ENCODE results near the gene BPTF.
"Not testable (repeated sequence)": the region's sequence is repeated elsewhere in the genome, so short reads cannot be mapped to it uniquely, and the experiment has no call there.

The BPTF gene

GRCh38 chr17:67833134-67833533 lies 7.8 kb downstream of the BPTF start:
- in situ Hi-C loops (cut with HindIII; ENCODE audit: low pct_ligation_motif_present, low pct_unique_long_range_greater_than_20kb, low sequenced_read_pairs), result no loop called here
- no peak for DNase-seq

GRCh38 chr17:67833946-67834631 lies 8.8 kb downstream of the BPTF start:
- in situ Hi-C loops (cut with HindIII; ENCODE audit: low pct_ligation_motif_present, low pct_unique_long_range_greater_than_20kb, low sequenced_read_pairs), result no loop called here
- no peak for DNase-seq

- in situ Hi-C loops (cut with HindIII; ENCODE audit: low pct_ligation_motif_present, low pct_unique_long_range_greater_than_20kb, low sequenced_read_pairs), result no loop called here
- DNase-seq, result no peak
These were observed 9.3 kb downstream of the BPTF start for GRCh38 chr17:67834634-67835033.

- in situ Hi-C loops (cut with HindIII; ENCODE audit: low pct_ligation_motif_present, low pct_unique_long_range_greater_than_20kb, low sequenced_read_pairs), result no loop called here
These were observed 11.1 kb downstream of the BPTF start for GRCh38 chr17:67836205-67836987.

DNA sequence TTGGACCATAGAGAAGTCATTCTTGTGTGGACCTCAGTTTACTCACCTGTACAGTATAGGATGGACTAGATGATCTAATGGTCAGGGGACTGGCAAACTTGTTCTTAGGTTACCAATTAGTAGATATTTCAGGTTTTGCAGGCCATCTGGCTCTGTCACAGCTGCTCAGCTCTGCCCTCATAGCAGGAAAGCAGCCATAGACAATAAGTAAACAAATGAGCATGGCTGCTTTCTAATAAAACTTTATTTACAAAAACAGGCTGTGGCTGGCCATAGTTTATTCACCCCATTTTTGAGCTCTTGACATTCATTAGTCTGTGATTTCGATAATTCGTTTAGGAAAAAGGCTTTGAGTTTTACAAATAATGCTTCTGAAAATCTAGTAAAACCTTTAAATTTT lies 12.7 kb downstream of the BPTF start:
- no peak for DNase-seq
- in situ Hi-C loops (cut with HindIII; ENCODE audit: low pct_ligation_motif_present, low pct_unique_long_range_greater_than_20kb, low sequenced_read_pairs), result no loop called here

More at GRCh38 chr17:67836205-67836987, 11.1 kb downstream of the BPTF start:
- peak; percentile 19 for DNase-seq

DNA sequence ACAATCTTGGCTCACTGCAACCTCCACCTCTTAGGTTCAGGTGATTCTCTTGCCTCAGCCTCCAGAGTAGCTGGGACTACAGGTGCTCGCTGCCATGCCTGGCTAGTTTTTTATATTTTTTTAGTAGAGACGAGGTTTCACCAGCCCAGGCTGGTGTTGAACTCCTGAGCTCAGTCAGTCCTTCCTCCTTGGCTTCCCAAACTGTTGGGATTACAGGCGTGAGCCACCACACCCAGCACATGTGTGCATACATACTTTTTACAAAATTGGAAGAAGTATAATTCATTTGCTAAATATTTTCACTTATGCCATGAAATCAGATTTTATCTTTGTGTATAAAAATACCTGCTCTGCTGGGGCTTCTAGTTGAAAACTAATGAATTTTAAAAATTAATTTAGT lies 13.2 kb downstream of the BPTF start:
- DNase-seq, result no peak
- in situ Hi-C loops (cut with HindIII; ENCODE audit: low pct_ligation_motif_present, low pct_unique_long_range_greater_than_20kb, low sequenced_read_pairs), result no loop called here

DNA sequence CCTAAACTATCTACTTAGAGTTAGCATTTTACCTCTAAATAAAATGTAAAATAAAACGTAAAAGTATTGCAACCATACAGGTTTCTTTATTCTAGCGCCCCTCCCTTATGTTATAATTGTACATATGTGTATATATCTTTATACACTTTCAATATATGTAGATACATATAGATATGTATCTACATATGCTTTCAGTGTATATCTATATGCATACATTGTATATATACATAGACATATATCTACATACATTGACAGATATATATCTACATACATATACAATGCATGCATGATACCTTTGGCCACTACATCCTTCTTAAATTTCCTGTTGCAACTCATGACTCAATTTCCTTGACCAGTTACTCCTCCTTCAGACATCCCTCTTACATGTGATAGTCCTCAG lies 16.7 kb downstream of the BPTF start:
- in situ Hi-C loops (cut with HindIII; ENCODE audit: low pct_ligation_motif_present, low pct_unique_long_range_greater_than_20kb, low sequenced_read_pairs), result no loop called here
- DNase-seq, result no peak

- in situ Hi-C loops (cut with HindIII; ENCODE audit: low pct_ligation_motif_present, low pct_unique_long_range_greater_than_20kb, low sequenced_read_pairs), result no loop called here
These were observed 17.3 kb downstream of the BPTF start for GRCh38 chr17:67842648-67843047.

DNA sequence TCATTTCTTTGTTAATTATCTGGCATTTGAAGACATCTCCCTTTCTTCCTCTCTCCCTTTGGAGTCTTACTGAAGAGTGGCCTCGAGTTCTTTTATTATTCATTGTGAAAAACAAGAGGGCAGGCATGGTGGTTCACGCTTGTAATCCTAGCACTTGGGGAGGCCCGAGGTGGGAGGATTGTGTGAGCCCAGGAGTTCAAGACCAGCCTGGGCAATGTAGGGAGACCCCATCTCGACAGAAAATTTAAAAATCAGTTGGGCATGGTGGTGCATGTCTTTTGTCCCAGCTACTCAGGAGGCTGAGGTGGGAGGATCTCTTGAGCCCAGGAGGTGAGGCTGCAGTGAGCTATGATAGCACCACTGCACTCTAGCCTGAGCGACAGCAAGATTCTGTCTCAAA lies 20.1 kb downstream of the BPTF start:
- no peak for DNase-seq
- in situ Hi-C loops (cut with HindIII; ENCODE audit: low pct_ligation_motif_present, low pct_unique_long_range_greater_than_20kb, low sequenced_read_pairs), result no loop called here

More at GRCh38 chr17:67842648-67843047, 17.3 kb downstream of the BPTF start:
- no peak for DNase-seq

DNA sequence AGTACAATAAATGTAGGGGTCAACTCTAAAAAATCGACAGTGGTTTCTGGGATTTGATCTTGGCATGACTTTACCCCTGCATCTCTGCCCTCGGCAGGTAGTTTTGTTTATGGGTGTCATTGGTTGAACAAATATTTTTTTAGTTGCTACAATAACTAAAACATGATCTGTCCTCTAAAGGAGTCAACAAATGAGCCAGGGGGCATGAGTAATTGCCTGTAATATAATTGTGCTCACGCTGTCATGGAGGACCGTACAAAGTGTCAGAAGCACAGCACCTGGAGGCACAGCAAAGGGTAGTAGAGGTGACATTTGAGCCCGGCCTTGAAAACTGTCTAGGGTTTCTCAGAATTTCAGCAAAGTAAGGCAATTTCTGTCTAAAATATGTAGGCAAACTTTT lies 22.9 kb downstream of the BPTF start:
- DNase-seq; in situ Hi-C loops (cut with HindIII; ENCODE audit: low pct_ligation_motif_present, low pct_unique_long_range_greater_than_20kb, low sequenced_read_pairs): not testable (repeated sequence)

DNA sequence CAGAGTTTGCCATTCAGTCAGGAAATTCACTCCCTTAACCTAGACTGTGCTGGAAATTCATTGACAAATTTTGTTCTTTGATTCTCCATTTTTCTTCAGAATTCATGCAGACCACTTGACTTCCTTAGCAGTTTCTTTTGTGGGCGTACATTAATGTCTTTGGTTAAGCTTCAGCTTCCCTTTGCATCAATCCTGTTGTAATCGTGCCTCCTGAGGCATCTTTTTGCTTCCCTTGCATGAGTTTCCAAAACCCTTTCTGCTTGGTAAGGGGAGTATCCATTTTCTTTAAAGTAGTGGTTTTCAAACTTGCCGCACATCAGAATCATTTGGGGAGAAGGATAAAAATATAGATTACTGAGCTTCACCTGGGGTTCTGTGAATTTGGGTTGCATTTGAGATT lies 23.5 kb downstream of the BPTF start:
- DNase-seq; in situ Hi-C loops (cut with HindIII; ENCODE audit: low pct_ligation_motif_present, low pct_unique_long_range_greater_than_20kb, low sequenced_read_pairs): not testable (repeated sequence)

DNA sequence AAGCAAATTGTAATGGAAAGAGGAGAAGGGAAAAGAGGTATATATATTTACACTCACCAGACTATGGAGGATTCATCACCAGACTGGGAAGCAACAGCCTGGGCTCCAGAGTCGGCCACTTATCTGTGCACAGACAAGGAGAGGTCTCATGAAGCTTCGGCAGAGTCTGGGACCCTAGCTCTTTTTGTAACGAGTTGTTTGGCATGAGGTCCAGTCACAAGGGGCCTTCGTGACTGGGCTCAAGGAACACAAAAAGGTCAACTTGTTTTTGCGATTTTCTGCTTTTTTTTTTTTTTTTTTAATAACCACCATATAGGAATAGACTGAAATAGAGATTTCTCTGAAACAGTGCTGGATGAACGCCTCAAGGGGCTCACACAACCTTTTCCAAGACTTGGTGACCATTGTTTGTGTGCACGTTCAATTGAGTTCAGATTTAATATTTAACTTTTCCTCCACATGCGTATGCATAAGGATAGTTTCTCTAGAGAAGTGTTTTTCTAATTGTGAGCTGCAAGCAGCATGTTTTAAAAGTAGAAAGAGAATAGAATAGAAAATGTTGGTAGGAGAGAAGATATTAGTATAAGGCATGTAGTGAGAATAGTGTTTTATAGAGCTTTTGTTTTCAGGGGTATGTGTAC lies 25.8 kb downstream of the BPTF start:
- in situ Hi-C loops (cut with HindIII; ENCODE audit: low pct_ligation_motif_present, low pct_unique_long_range_greater_than_20kb, low sequenced_read_pairs), result no loop called here
- no peak for DNase-seq

GRCh38 chr17:67853703-67854102 lies 28.4 kb downstream of the BPTF start:
- no peak for DNase-seq
- in situ Hi-C loops (cut with HindIII; ENCODE audit: low pct_ligation_motif_present, low pct_unique_long_range_greater_than_20kb, low sequenced_read_pairs), result no loop called here

DNA sequence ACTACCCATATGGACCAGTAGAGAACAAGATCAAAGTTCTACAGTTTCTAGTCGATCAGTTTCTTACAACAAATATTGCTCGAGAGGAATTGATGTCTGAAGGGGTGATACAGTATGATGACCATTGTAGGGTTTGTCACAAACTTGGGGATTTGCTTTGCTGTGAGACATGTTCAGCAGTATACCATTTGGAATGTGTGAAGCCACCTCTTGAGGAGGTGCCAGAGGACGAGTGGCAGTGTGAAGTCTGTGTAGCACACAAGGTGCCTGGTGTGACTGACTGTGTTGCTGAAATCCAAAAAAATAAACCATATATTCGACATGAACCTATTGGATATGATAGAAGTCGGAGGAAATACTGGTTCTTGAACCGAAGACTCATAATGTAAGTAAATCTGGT lies 29.1 kb downstream of the BPTF start:
- no peak for DNase-seq
- in situ Hi-C loops (cut with HindIII; ENCODE audit: low pct_ligation_motif_present, low pct_unique_long_range_greater_than_20kb, low sequenced_read_pairs), result no loop called here

DNA sequence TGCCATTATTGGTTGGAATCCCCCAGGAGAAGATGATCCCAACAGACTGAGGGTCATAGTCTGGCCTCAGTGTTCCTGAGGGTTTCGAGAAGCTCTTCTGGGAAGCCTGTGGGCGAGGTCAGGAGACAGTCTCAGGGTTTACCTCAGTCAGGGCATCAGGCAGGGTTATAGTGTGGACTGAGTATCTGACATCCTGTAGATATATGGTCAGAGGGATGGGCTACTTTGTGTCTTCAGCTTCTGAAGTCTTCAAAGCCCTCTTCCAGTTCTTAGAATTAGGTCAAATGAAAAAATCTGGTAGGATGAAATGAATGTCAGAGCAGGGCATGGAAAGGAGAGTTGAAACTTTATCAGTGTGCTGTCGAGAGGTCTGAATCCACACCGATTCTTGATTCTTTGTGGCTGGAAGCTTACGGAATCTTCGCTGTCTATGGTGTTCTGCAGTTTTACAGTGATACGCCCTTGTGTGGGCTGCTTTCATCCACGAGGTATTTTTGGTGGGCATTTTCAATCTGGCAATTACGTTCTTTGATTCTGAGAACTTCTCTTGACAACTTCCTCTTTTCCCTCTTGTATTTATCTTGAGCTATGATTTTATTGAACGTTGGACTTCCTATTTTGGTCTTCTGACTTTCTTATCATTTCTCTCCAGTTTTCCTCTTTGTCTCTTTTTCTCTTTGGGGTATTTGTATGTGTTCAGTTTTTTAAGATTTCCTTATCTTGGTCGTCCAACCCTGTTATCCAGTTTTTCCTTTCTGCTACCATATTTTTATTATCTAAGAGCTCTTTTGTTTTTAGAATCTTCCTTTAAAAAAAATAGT lies 30.4 kb downstream of the BPTF start:
- no peak for DNase-seq
- in situ Hi-C loops (cut with HindIII; ENCODE audit: low pct_ligation_motif_present, low pct_unique_long_range_greater_than_20kb, low sequenced_read_pairs), result no loop called here

- in situ Hi-C loops (cut with HindIII; ENCODE audit: low pct_ligation_motif_present, low pct_unique_long_range_greater_than_20kb, low sequenced_read_pairs); DNase-seq: not testable (repeated sequence)
These were observed 31.1 kb downstream of the BPTF start for GRCh38 chr17:67856402-67856801.

- in situ Hi-C loops (cut with HindIII; ENCODE audit: low pct_ligation_motif_present, low pct_unique_long_range_greater_than_20kb, low sequenced_read_pairs), result no loop called here
These were observed 37.4 kb downstream of the BPTF start for GRCh38 chr17:67862614-67863217.

DNA sequence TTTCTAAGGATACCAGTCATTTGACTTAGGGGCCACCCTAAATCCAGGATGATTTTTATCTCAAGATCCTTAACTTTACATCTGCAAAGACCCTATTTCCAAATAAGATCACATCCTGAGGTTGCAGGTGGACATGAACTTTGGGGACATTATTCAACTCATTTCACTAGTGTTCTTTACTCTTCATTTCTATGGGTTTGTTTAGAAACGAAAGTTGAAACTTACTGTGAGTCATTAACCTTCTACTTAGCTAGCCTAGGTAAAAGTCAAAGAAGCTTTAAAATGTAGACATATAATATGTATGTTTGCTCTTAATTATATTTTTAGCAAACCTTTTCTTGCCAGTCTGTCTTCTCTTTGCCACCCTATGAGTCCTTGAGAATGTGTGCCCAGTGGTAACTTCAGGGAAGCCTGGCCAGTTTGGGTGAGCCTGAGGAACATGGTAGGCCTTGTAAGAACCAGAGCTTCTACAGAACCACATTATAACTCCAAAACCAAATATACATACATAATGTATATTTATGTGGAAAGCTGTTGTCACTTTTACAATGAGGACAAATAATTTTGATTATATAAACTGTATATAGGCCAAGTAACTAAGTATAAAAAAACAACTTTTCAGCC lies 38.4 kb downstream of the BPTF start:
- DNase-seq, result no peak

More at GRCh38 chr17:67862614-67863217, 37.4 kb downstream of the BPTF start:
- DNase-seq, result peak; percentile 15

More for the DNA sequence above, 38.4 kb downstream of the BPTF start:
- in situ Hi-C loops (cut with HindIII; ENCODE audit: low pct_ligation_motif_present, low pct_unique_long_range_greater_than_20kb, low sequenced_read_pairs), result no loop called here

All from ACHN (cell line).